ENCODE measurements around the gene EZR. TPM values are rescaled to one million over a fixed set of nuclear protein-coding genes. Genes with fewer than 3 reads are reported as not detected.

EZR gene
- total and polyA plus RNA-seq, 2 of the 8 experiments (the other 6 are each of a cell fraction or from before 2014, with no cell fraction given) = 122 to 286 TPM

DNA sequence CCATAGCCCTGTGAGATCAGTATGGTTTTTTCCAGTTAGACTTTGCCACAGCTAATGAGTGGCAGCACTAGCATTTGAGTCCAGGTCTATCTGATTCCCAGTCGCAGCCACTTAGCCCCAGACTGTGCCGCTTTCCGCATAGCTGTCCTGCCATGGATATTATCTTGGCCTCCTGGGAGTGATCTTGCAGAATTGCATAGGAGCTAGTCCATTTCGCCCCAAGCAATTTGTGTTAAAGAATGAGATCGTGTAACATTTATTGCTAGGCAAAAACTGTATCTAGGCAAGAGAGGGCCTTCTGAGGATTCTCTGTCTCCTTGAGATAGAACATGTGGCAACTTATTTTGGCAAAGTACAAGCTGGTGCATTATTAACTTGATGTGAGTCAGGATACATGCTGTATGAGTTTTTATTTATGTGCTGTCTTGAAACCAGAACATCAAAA, 74.2 kb downstream of the EZR start:
- Histone ChIP-seq H2AFZ (ENCODE audit: low read length) (no peak overlapping the region), H3K27me3 (replicated peaks in 1 of 4; ENCODE audit: control insufficient read depth in 3 of 4, extremely low read depth in 1 of 4, insufficient read depth in 3 of 4, low read length in 3 of 4) (no peaks in the 10 kb centered on the region), H2BK5ac (ENCODE audit: low read depth, low read length) (no peak overlapping the region), H3K79me1 (ENCODE audit: low read depth, low read length) (no peaks in the 10 kb centered on the region), H3K14ac (ENCODE audit: insufficient read length) (no peak overlapping the region), H3K4me2 (ENCODE audit: insufficient read depth in 1 of 2, low read depth in 2 of 2, low read length in 2 of 2) (no peak overlapping the region), H3K27ac (ENCODE audit: low read depth, low read length) (no peak overlapping the region), H3K23me2 (ENCODE audit: low read depth, low read length) (no peaks in the 10 kb centered on the region), H3K9me3 (ENCODE audit: insufficient read depth in 2 of 2, low read depth in 1 of 2, low read length in 1 of 2) (no peaks in the 10 kb centered on the region), H2AK5ac (ENCODE audit: low read depth, low read length) (no peak overlapping the region), H3K23ac (ENCODE audit: insufficient read length) (no peak overlapping the region), H2BK15ac (ENCODE audit: low read length) (no peak overlapping the region), H2BK12ac (ENCODE audit: low read depth, low read length) (no peak overlapping the region), H2BK120ac (replicated peaks; ENCODE audit: low read depth, low read length) (no peak overlapping the region), H4K91ac (replicated peaks; ENCODE audit: insufficient read length, low read length) (no peak overlapping the region), H3K4me3 (ENCODE audit: extremely low read depth in 1 of 4, insufficient read depth in 2 of 4, low read depth in 3 of 4, low read length in 4 of 4) (no peak overlapping the region), H3K79me2 (ENCODE audit: control insufficient read depth in 1 of 2, insufficient read depth in 2 of 2, low read length in 2 of 2) (no peaks in the 10 kb centered on the region), H3K4me1 (replicated peaks in 1 of 4; ENCODE audit: control insufficient read depth in 3 of 4, insufficient read depth in 4 of 4, low read length in 3 of 4) (no peaks in the 10 kb centered on the region), H3K4ac (replicated peaks; ENCODE audit: insufficient read length, low read depth, low read length) (no peak overlapping the region), H3K18ac (ENCODE audit: extremely low read depth, low read length) (no peak overlapping the region), H2BK20ac (ENCODE audit: low read length) (no peak overlapping the region), H3K56ac (replicated peaks; ENCODE audit: insufficient read length, low read depth, low read length) (no peak overlapping the region), H4K5ac (ENCODE audit: insufficient read length, low read depth, low read length) (no peak overlapping the region), H4K20me1 (replicated peaks in 1 of 2; ENCODE audit: control insufficient read depth in 1 of 2, insufficient read depth in 2 of 2, low read length in 2 of 2) (no peaks in the 10 kb centered on the region), H4K8ac (ENCODE audit: extremely low read depth, insufficient read depth, low read length) (no peak overlapping the region), H3K9ac (replicated peaks in 1 of 4; ENCODE audit: extremely low read depth in 1 of 4, low read depth in 3 of 4, low read length in 3 of 4) (no peak overlapping the region), H3K36me3 (ENCODE audit: control insufficient read depth in 2 of 4, insufficient read depth in 4 of 4, low read length in 3 of 4) (no peaks in the 10 kb centered on the region)
- 91% methylated on average over 5 of the region's 5 CpGs; no CpG with 5 or more reads in 1 of the 2 experiments for WGBS, 2 experiments (ENCODE audit: extremely low coverage in 1 of 2, insufficient coverage in 1 of 2, insufficient read length in 1 of 2, insufficient replicate concordance in 2 of 2, low coverage in 1 of 2, low lambda C conversion rate in 2 of 2, missing lambda C conversion rate in 1 of 2)
- FAIRE-seq (no peak), DNase-seq (ENCODE audit: low read depth in 1 of 2, low spot score in 2 of 2) (no peak)
- POLR2A ChIA-PET (ENCODE audit: partially characterized antibody) = interaction anchor here (1.0 to 1.8 kb wide), 4 partner anchors 13 to 25 kb away, joined by 3 to 6 read pairs (median 4); no protein-coding TSS in a partner anchor
- CTCF ChIA-PET (ENCODE audit: partially characterized antibody) = interaction anchor here (0.6 to 2.9 kb wide), 6 partner anchors 12 to 427 kb away, joined by 3 to 19 read pairs (median 4); no protein-coding TSS in a partner anchor
- TF ChIP-seq, protein P1, sequence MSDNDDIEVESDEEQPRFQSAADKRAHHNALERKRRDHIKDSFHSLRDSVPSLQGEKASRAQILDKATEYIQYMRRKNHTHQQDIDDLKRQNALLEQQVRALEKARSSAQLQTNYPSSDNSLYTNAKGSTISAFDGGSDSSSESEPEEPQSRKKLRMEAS (IDR thresholded peaks at IDR 0.05) = no peak
- TF ChIP-seq MAFK (IDR thresholded peaks at IDR 0.05; ENCODE audit: low read depth, low read length) = no peak
- TF ChIP-seq BACH1 (IDR thresholded peaks at IDR 0.05; ENCODE audit: low read length) = no peak
- no peak for TF ChIP-seq SRF (IDR thresholded peaks at IDR 0.05; ENCODE audit: low read depth, low read length)
- TF ChIP-seq GABPA (IDR thresholded peaks at IDR 0.05; ENCODE audit: borderline replicate concordance, insufficient read depth, low read length) = no peak
- TF ChIP-seq POLR2AphosphoS5 (IDR thresholded peaks at IDR 0.05; ENCODE audit: low read depth, low read length) = no peak
- no peak for TF ChIP-seq RNF2 (IDR thresholded peaks at IDR 0.05; ENCODE audit: borderline replicate concordance, low read depth, low read length, missing control alignments, poor library complexity, severe bottlenecking)
- no peak for TF ChIP-seq EP300 (IDR thresholded peaks at IDR 0.05; ENCODE audit: borderline replicate concordance in 1 of 2, low read depth in 2 of 2, low read length in 2 of 2)
- TF ChIP-seq CEBPB (IDR thresholded peaks at IDR 0.05; ENCODE audit: low read depth, low read length) = no peak
- no peak for TF ChIP-seq ASH2L (IDR thresholded peaks at IDR 0.05; ENCODE audit: low read length)
- TF ChIP-seq BRCA1 (IDR thresholded peaks at IDR 0.05; ENCODE audit: low read depth, low read length) = no peak
- TF ChIP-seq EZH2 (IDR thresholded peaks at IDR 0.05; ENCODE audit: low read depth, low read length, severe bottlenecking) = no peak
- TF ChIP-seq CHD1 (IDR thresholded peaks at IDR 0.05; ENCODE audit: low read depth, low read length) = no peak
